Liver (tissue), 9 donors: ENCODE measurements around the gene ZBTB25. TPM values are rescaled to one million over a fixed set of nuclear protein-coding genes. Genes with fewer than 3 reads are reported as not detected.

Source experiments
- DNase-seq: peaks from one replicate; pipeline ENCODE4 v3.0.0-alpha.2; 2017; ENCODE audit warnings: low spot score
- H3K27ac ChIP-seq, 2 donors: one replicate each; pipeline ENCODE4 v1.7.0; 2013; ENCODE audit warnings: inconsistent platforms in 2 of 2, low read length in 2 of 2, control low read depth in 1 of 2, low read depth in 1 of 2, mild to moderate bottlenecking in 1 of 2
- H3K27me3 ChIP-seq, 4 donors: one replicate each; pipeline versions ENCODE4 v1.6.1 to v1.7.0; 2013; ENCODE audit warnings: low read length in 3 of 4, inconsistent platforms in 1 of 4, mild to moderate bottlenecking in 1 of 4, moderate library complexity in 1 of 4; ENCODE audit not compliant: control insufficient read depth in 4 of 4, insufficient read depth in 4 of 4
- H3K36me3 ChIP-seq, 4 donors: one replicate each; pipeline versions ENCODE4 v1.6.1 to v1.7.0; 2013; ENCODE audit warnings: low read length in 3 of 4, mild to moderate bottlenecking in 3 of 4, low read depth in 1 of 4, moderate library complexity in 1 of 4; ENCODE audit not compliant: control insufficient read depth in 4 of 4, insufficient read depth in 3 of 4
- H3K4me1 ChIP-seq, 4 donors: one replicate each; pipeline versions ENCODE4 v1.6.1 to v1.7.0; 2013; ENCODE audit warnings: low read length in 3 of 4, mild to moderate bottlenecking in 3 of 4, moderate library complexity in 1 of 4; ENCODE audit not compliant: control insufficient read depth in 4 of 4, insufficient read depth in 4 of 4
- H3K4me3 ChIP-seq, 3 donors: one replicate each; pipeline versions ENCODE4 v1.6.1 to v1.7.0; 2013; ENCODE audit warnings: low read length in 3 of 3, control low read depth in 1 of 3, low read depth in 1 of 3, mild to moderate bottlenecking in 1 of 3
- H3K9ac ChIP-seq, 2 donors: one replicate each; pipeline ENCODE4 v1.7.0; 2013; ENCODE audit warnings: low read length in 2 of 2, mild to moderate bottlenecking in 2 of 2, moderate library complexity in 2 of 2, control low read depth in 1 of 2, low read depth in 1 of 2
- H3K9me3 ChIP-seq, 4 donors: one replicate each; pipeline versions ENCODE4 v1.6.1 to v1.7.0; 2013; ENCODE audit warnings: low read length in 3 of 4; ENCODE audit not compliant: control insufficient read depth in 4 of 4
- ATF3 ChIP-seq: IDR thresholded peaks from 2 replicates; pipeline ENCODE4 v1.6.1; 2016; ENCODE audit warnings: antibody characterized with exemption
- CTCF ChIP-seq: fragments of 150-350 bp; IDR thresholded peaks from 2 replicates; pipeline ENCODE4 v1.5.1; 2017; ENCODE audit warnings: improper control_type of control experiment, low read depth, low read length; ENCODE audit not compliant: missing input control
- EGR1 ChIP-seq, 2 donors: IDR thresholded peaks; 2 replicates each; pipeline ENCODE4 v1.6.1; 2016 to 2018; ENCODE audit warnings: antibody characterized with exemption in 2 of 2, low read depth in 2 of 2
- FOXA1 ChIP-seq: IDR thresholded peaks from 2 replicates; pipeline ENCODE4 v1.6.1; 2016; ENCODE audit warnings: antibody characterized with exemption
- FOXA2 ChIP-seq: IDR thresholded peaks from 2 replicates; pipeline ENCODE4 v1.6.1; 2016; ENCODE audit warnings: antibody characterized with exemption
- GABPA ChIP-seq, 2 donors: IDR thresholded peaks in 1 of 2; conservative IDR thresholded peaks in 1 of 2; 2 replicates each; pipeline ENCODE4 v1.6.1; 2016; ENCODE audit warnings: antibody characterized with exemption in 2 of 2, mild to moderate bottlenecking in 1 of 2, moderate library complexity in 1 of 2
- HNF4A ChIP-seq, 2 donors: conservative IDR thresholded peaks; 2 replicates each; pipeline ENCODE4 v1.6.1; 2016; ENCODE audit warnings: antibody characterized with exemption in 2 of 2, mild to moderate bottlenecking in 2 of 2
- HNF4G ChIP-seq: IDR thresholded peaks from 2 replicates; pipeline ENCODE4 v1.6.1; 2016; ENCODE audit warnings: antibody characterized with exemption
- RAD21 ChIP-seq, 2 donors: IDR thresholded peaks; 2 replicates each; pipeline ENCODE4 v1.6.1; 2016; ENCODE audit warnings: antibody characterized with exemption in 2 of 2, mild to moderate bottlenecking in 2 of 2
- RXRA ChIP-seq, 2 donors: IDR thresholded peaks; 2 replicates each; pipeline ENCODE4 v1.6.1; 2017 to 2018; ENCODE audit warnings: antibody characterized with exemption in 2 of 2, mild to moderate bottlenecking in 1 of 2
- SP1 ChIP-seq: IDR thresholded peaks from 2 replicates; pipeline ENCODE4 v1.6.1; 2018; ENCODE audit warnings: antibody characterized with exemption, mild to moderate bottlenecking
- TAF1 ChIP-seq: conservative IDR thresholded peaks from 2 replicates; pipeline ENCODE4 v1.6.1; 2016; ENCODE audit warnings: antibody characterized with exemption, mild to moderate bottlenecking
- ZBTB33 ChIP-seq: IDR thresholded peaks from 2 replicates; pipeline ENCODE4 v1.6.1; 2016; ENCODE audit warnings: antibody characterized with exemption
- WGBS: extraction: QIAGEN DNeasy Blood & Tissue Kit; methylation state at CpG from one replicate; pipeline ENCODE4 v1.1.7; 2013; 5-methylcytosine and 5-hydroxymethylcytosine counted together
- polyA plus RNA-seq, 2 donors: library from polyadenylated mRNA; stranded (reverse) in 1 of 2; unstranded in 1 of 2; fragments of 200-250 nt in 1 of 2; fragments of >200 nt in 1 of 2; fragmentation: Nextera tagmentation in 1 of 2; extraction: Ambion mirVana in 1 of 2; gene quantifications; one replicate each; pipeline versions ENCODE4 v1.2.1 to v1.2.3, GENCODE V29; 2013 to 2015
- total RNA-seq, 2 donors: library from RNA; depleted of rRNA; stranded (reverse); fragments of >200 nt; gene quantifications; one replicate each; pipeline ENCODE4 v1.2.3, GENCODE V29; 2014
- donor health status: healthy.
- donor health status: healthy.
- donor health status: healthy.
- donor health status: healthy.
- donor health status: healthy.

Gene ZBTB25
- total and polyA plus RNA-seq, 4 donors: 1.4 to 5.9 (median 3.7) TPM

- TF ChIP-seq HNF4A (conservative IDR thresholded peaks at IDR 0.05) (no peak), RAD21 (IDR thresholded peaks at IDR 0.05) (no peak)
Measured at GRCh38 chr14:64476438-64476837, 27.2 kb downstream of the ZBTB25 start (continued).

GRCh38 chr14:64475585-64476273, 27.9 kb downstream of the ZBTB25 start:
- no peak for DNase-seq
- Histone ChIP-seq H3K27ac (no peak overlapping the region), H3K9ac (no peak overlapping the region), H3K36me3 (no peaks in the 10 kb centered on the region), H3K27me3 (no peaks in the 10 kb centered on the region), H3K4me1 (no peaks in the 10 kb centered on the region), H3K9me3 (no peaks in the 10 kb centered on the region), H3K4me3 (no peak overlapping the region)
- 88% methylated on average over 8 of the region's 8 CpGs for WGBS
- TF ChIP-seq FOXA2: no peak
- TF ChIP-seq EGR1 (IDR thresholded peaks at IDR 0.05; ENCODE audit: low read depth in 2 of 2): no peak
- TF ChIP-seq RAD21 (IDR thresholded peaks at IDR 0.05): no peak
- no peak for TF ChIP-seq RXRA (IDR thresholded peaks at IDR 0.05)

GRCh38 chr14:64474698-64475097, 28.9 kb downstream of the ZBTB25 start:
- 80% methylated on average over 4 of the region's 4 CpGs for WGBS
- DNase-seq: no peak
- H3K4me3 ChIP-seq: no peak overlapping the region
- H3K27me3 ChIP-seq: no peaks in the 10 kb centered on the region
- no peaks in the 10 kb centered on the region for H3K4me1 ChIP-seq
- H3K9me3 ChIP-seq: no peaks in the 10 kb centered on the region
- H3K36me3 ChIP-seq: peaks cover 0 to 1% (median 0%) of the 10 kb centered on the region in 4 donors
- TF ChIP-seq HNF4G (no peak), TAF1 (no peak), FOXA1 (no peak), SP1 (no peak), RAD21 (IDR thresholded peaks at IDR 0.05) (no peak), CTCF (no peak), ATF3 (no peak), ZBTB33 (no peak), GABPA (IDR thresholded peaks at IDR 0.05 in 1 of 2, conservative IDR thresholded peaks at IDR 0.05 in 1 of 2) (no peak), HNF4A (conservative IDR thresholded peaks at IDR 0.05) (no peak), RXRA (IDR thresholded peaks at IDR 0.05) (no peak)
- H3K9ac ChIP-seq: no peak overlapping the region
- H3K27ac ChIP-seq: no peak overlapping the region
